SK-N-SH (cell line): ENCODE results near the gene TAF6. TPM values are rescaled to one million over a fixed set of nuclear protein-coding genes. Genes with fewer than 3 reads are reported as not detected.
A peak's percentile ranks its signal among the peaks of the same experiment; 100 is the strongest.

Experiments used
- CTCF ChIA-PET: fragments of 300-600, 350-600 bp; formaldehyde crosslinking; extraction: SDS; loops from one replicate; lab custom pipeline; 2021; lab: Yijun Ruan, JAX
- POLR2A ChIA-PET: fragments of 350-600 bp; sonication (Branson Sonifier 250); formaldehyde crosslinking; extraction: SDS; loops from one replicate; lab custom pipeline; 2020; ENCODE audit warnings: antibody characterized with exemption, inconsistent platforms; lab: Yijun Ruan, JAX
- DNase-seq: peaks from one replicate; pipeline ENCODE4 v3.0.0; 2012
- H2AFZ ChIP-seq: fragments of 200-600 bp; sonication (generic); 2 replicates; pipeline ENCODE4 v1.8.1; 2016; ENCODE audit warnings: antibody characterized with exemption, mild to moderate bottlenecking, low read depth
- H3F3A ChIP-seq: fragments of 200-600 bp; sonication (generic); replicated peaks from 2 replicates; pipeline ENCODE3; 2016; ENCODE audit warnings: antibody characterized with exemption, mild to moderate bottlenecking; ENCODE audit not compliant: insufficient read depth
- H3K27ac ChIP-seq, 2 experiments: fragments of 200-500 bp in 1 of 2; fragments of 200-600 bp in 1 of 2; sonication (Bioruptor generic) in 1 of 2; sonication (generic), shearing (Covaris generic) in 1 of 2; 2 replicates each; pipeline versions ENCODE4 v1.5.1 to v1.6.1; 2014 to 2016; ENCODE audit warnings: low read depth in 2 of 2, inconsistent platforms in 1 of 2, low read length in 1 of 2, mild to moderate bottlenecking in 1 of 2, mixed read lengths in 1 of 2
- H3K27me3 ChIP-seq: fragments of 200-600 bp; sonication (generic), shearing (Covaris generic); 2 replicates; pipeline ENCODE4 v1.6.1; 2016; ENCODE audit warnings: mixed run types; ENCODE audit not compliant: insufficient read depth
- H3K36me3 ChIP-seq, 2 experiments: fragments of 200-500 bp in 1 of 2; fragments of 200-600 bp in 1 of 2; sonication (Bioruptor generic) in 1 of 2; sonication (generic) in 1 of 2; replicated peaks in 1 of 2; 2 replicates each; pipeline versions ENCODE3 to v1.5.1; 2014 to 2016; ENCODE audit warnings: low read length in 1 of 2, mild to moderate bottlenecking in 1 of 2; ENCODE audit not compliant: insufficient read depth in 2 of 2, control insufficient read depth in 1 of 2
- H3K4me1 ChIP-seq, 2 experiments: fragments of 200-500 bp in 1 of 2; fragments of 200-600 bp in 1 of 2; sonication (Bioruptor generic) in 1 of 2; sonication (generic), shearing (Covaris generic) in 1 of 2; 2 replicates each; pipeline versions ENCODE4 v1.5.1 to v1.6.1; 2014 to 2016; ENCODE audit warnings: low read depth in 1 of 2, low read length in 1 of 2, mixed run types in 1 of 2; ENCODE audit not compliant: insufficient read depth in 2 of 2, control insufficient read depth in 1 of 2
- H3K4me2 ChIP-seq: fragments of 200-600 bp; sonication (generic), shearing (Covaris generic); 2 replicates; pipeline ENCODE4 v1.6.1; 2017; ENCODE audit warnings: mixed run types
- H3K4me3 ChIP-seq, 2 experiments: fragments of 200-500 bp in 1 of 2; fragments of 200-600 bp in 1 of 2; sonication (Bioruptor generic) in 1 of 2; sonication (generic), shearing (Covaris generic) in 1 of 2; 2 replicates each; pipeline versions ENCODE4 v1.5.1 to v1.8.1; 2014 to 2016; ENCODE audit warnings: low read depth in 2 of 2, inconsistent platforms in 1 of 2, low read length in 1 of 2, mild to moderate bottlenecking in 1 of 2, mixed read lengths in 1 of 2, moderate library complexity in 1 of 2
- H3K79me2 ChIP-seq: fragments of 200-600 bp; sonication (generic); 2 replicates; pipeline ENCODE4 v1.8.1; 2017; ENCODE audit warnings: mild to moderate bottlenecking; ENCODE audit not compliant: insufficient read depth
- H3K9ac ChIP-seq: fragments of 200-600 bp; sonication (generic); 2 replicates; pipeline ENCODE4 v1.6.1; 2017; ENCODE audit warnings: mixed run types
- H3K9me2 ChIP-seq: fragments of 200-600 bp; sonication (generic); 2 replicates; pipeline ENCODE4 v1.6.1; 2017; ENCODE audit warnings: mixed run types
- H3K9me3 ChIP-seq: fragments of 200-600 bp; sonication (generic); 2 replicates; pipeline ENCODE4 v1.6.1; 2017; ENCODE audit warnings: mixed run types, mild to moderate bottlenecking, moderate library complexity
- H4K20me1 ChIP-seq: fragments of 200-600 bp; sonication (generic); 2 replicates; pipeline ENCODE4 v1.6.1; 2017; ENCODE audit warnings: mild to moderate bottlenecking, mixed run types; ENCODE audit not compliant: insufficient read depth
- ELF1 ChIP-seq: IDR thresholded peaks from 2 replicates; pipeline ENCODE4 v1.4.0; 2012
- EZH2phosphoT487 ChIP-seq: fragments of 200-600 bp; sonication (generic); IDR thresholded peaks from 2 replicates; pipeline ENCODE4 v1.6.1; 2017; ENCODE audit warnings: low read depth, mixed run types, mild to moderate bottlenecking, antibody characterized with exemption, moderate library complexity, borderline replicate concordance
- FOXM1 ChIP-seq: IDR thresholded peaks from 2 replicates; pipeline ENCODE4 v1.4.0; 2012; ENCODE audit warnings: low read depth, mild to moderate bottlenecking
- GABPA ChIP-seq: IDR thresholded peaks from 2 replicates; pipeline ENCODE4 v1.4.0; 2012; ENCODE audit warnings: low read depth, mild to moderate bottlenecking
- GATA2 ChIP-seq: sonication (generic); formaldehyde crosslinking; IDR thresholded peaks from 2 replicates; pipeline ENCODE4 v1.5.0; 2020; ENCODE audit warnings: mild to moderate bottlenecking, missing genetic modification reagents
- IRF3 ChIP-seq: fragments of 150-350 bp; IDR thresholded peaks from 2 replicates; pipeline ENCODE4 v1.6.1; 2016; ENCODE audit warnings: mild to moderate bottlenecking, low read depth, low read length
- NFIC ChIP-seq: IDR thresholded peaks from 2 replicates; pipeline ENCODE4 v1.4.0; 2012; ENCODE audit warnings: borderline replicate concordance
- PBX3 ChIP-seq: IDR thresholded peaks from 2 replicates; pipeline ENCODE4; 2012
- SIN3A ChIP-seq: IDR thresholded peaks from 2 replicates; pipeline ENCODE4 v1.6.1; 2012; ENCODE audit warnings: low read depth, mild to moderate bottlenecking, low read length, moderate library complexity, borderline replicate concordance
- SMC3 ChIP-seq: IDR thresholded peaks from 2 replicates; pipeline ENCODE4 v1.6.1; 2012; ENCODE audit warnings: low read depth, low read length, improper control_type of control experiment
- TCF12 ChIP-seq: IDR thresholded peaks from 2 replicates; pipeline ENCODE4 v1.4.0; 2012
- TEAD4 ChIP-seq: IDR thresholded peaks from 2 replicates; pipeline ENCODE4 v1.4.0; 2012; ENCODE audit warnings: mild to moderate bottlenecking, borderline replicate concordance; ENCODE audit not compliant: insufficient read depth
- USF1 ChIP-seq: IDR thresholded peaks from 2 replicates; pipeline ENCODE4 v1.4.0; 2012; ENCODE audit warnings: low read depth, borderline replicate concordance
- YY1 ChIP-seq: IDR thresholded peaks from 2 replicates; pipeline ENCODE4 v1.4.0; 2012; ENCODE audit warnings: low read depth, mild to moderate bottlenecking
- WGBS: methylation state at CpG from one replicate; pipeline ENCODE4 v1.1.6; 2017; ENCODE audit warnings: low lambda C conversion rate; 5-methylcytosine and 5-hydroxymethylcytosine counted together
- polyA plus RNA-seq, 3 experiments: library from polyadenylated mRNA; depleted of rRNA; stranded (reverse); fragments of >200 nt; gene quantifications; 2 replicates each; pipeline ENCODE4 v1.2.3, GENCODE V29; 2012

TAF6 gene
- polyA plus RNA-seq, 1 of the 3 experiments (the other 2 are of a cell fraction): 70.5 TPM

GRCh38 chr7:100088095-100088620 lies 31.0 kb downstream of the TAF6 start:
- Histone ChIP-seq H3K79me2 (peaks cover 47% of the 10 kb centered on the region), H3K9me3 (no peaks in the 10 kb centered on the region), H3K4me3 (peak overlapping the region; percentile 71 to 87), H3K4me2 (peak overlapping the region; percentile 93), H3K27me3 (no peaks in the 10 kb centered on the region), H4K20me1 (no peaks in the 10 kb centered on the region), H3F3A (peaks cover 66% of the 10 kb centered on the region), H3K9ac (peak overlapping the region; percentile 87), H3K27ac (peak overlapping the region; percentile 84 to 98), H3K36me3 (peaks cover 27 to 30% of the 10 kb centered on the region in 2 experiments), H3K4me1 (peaks cover 18 to 33% of the 10 kb centered on the region in 2 experiments; a peak in 3 of 4 replicates), H3K9me2 (no peaks in the 10 kb centered on the region), H2AFZ (peak overlapping the region; percentile 64; the same call in 1 of the 2 replicates)
- 93% methylated on average over 11 of the region's 11 CpGs for WGBS
- no peak for DNase-seq
- CTCF ChIA-PET: interaction anchor here (0.8 to 1.0 kb wide), 3 partner anchors 45 to 159 kb away, joined by 3 to 4 read pairs (median 3); partner anchors contain the start of gene GJC3
- POLR2A ChIA-PET: interaction anchor here (0.7 to 7.5 kb wide), 4 partner anchors 13 to 342 kb away, joined by 3 to 98 read pairs (median 3); partner anchors contain the start of genes AP4M1, MCM7 and MEPCE
- TF ChIP-seq SIN3A: no peak
- no peak for TF ChIP-seq IRF3
- no peak for TF ChIP-seq ELF1
- TF ChIP-seq FOXM1: no peak
- no peak for TF ChIP-seq TEAD4
- no peak for TF ChIP-seq GATA2 (CRISPR knock-in tag)
- no peak for TF ChIP-seq TCF12
- TF ChIP-seq YY1: no peak
- no peak for TF ChIP-seq SMC3
- no peak for TF ChIP-seq EZH2phosphoT487
- no peak for TF ChIP-seq GABPA
- TF ChIP-seq USF1: no peak
- TF ChIP-seq NFIC: no peak
- TF ChIP-seq PBX3: no peak
